GM18870 (cell line): ENCODE results near the gene CTNNBL1.

ENCODE experiments used
- ATAC-seq: cut with Tn5 transposase; IDR thresholded peaks from one replicate; pipeline ENCODE4 v1.9.1; 2021; ENCODE audit warnings: moderate library complexity; ENCODE audit not compliant: unreplicated experiment

Gene CTNNBL1

DNA sequence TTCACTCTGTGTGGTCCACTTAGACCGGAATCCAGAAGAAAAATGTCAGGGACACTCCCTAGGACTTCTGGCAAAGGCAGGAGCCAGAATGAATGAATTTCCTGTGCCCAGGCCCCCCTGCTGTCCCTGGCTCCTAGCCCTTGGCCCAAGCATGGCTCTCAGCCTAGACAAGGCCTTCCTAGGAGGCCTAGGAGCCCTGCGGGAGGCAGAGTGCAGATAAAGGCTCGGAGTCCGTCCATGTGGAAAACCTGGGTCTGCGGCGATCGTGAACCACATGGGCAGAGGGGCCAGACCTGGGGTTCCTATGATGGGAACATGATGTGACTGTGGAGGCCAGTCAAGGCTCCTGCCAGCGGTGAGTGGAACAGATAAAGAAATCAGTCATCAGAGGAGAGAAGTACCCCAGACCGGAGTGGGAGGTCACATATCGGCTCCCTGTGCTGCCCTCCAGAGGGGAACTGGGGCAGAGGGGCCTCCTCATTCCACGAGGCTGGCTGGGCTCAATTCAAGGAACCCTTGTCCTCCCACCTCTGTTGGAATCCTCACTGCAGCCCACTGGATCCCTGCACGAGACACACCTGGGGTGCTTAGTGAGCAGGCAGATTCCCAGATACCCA, 203.2 kb downstream of the CTNNBL1 start:
- ATAC-seq, result no peak

DNA sequence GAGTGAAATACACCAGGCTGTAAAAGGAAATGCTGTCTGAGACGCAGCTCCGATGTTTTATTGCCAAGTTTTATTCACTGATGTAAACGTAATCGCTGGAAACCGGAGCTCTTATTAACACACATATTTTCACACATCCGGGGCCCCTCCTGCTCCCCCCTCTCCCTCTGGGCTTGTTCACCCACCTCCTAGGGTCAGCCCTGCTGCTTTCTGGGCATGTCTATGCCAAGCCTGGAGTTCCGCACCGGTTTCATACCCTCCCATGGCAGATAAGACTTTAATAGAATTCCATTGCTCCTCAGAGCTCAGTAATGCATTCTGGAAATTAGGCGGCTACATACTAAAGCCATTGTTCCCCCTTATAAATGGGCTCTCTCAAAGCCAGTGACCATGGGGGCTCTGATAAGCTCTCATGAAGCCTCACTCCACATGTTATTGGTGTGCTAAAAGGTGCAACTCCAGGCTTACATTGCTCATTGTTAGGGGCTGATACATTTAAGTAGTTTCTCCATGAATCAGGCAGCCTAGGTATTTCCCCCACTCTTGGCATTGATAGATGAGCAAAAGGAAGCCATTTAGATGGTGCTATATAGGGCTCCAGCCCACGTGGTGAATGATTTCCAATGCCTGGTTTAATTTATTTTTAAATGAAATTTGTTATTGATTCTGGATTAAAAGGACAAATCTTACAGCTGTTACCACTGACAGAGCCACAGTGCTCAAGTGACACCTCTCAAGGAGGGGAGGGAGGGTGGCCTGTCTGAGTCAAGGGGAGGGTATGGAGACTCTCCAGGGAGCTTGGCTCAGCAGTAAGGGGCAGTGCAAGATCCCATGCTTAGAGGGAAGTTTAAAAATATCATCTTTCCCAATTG, 204.6 kb downstream of the CTNNBL1 start:
- ATAC-seq, result no peak

DNA sequence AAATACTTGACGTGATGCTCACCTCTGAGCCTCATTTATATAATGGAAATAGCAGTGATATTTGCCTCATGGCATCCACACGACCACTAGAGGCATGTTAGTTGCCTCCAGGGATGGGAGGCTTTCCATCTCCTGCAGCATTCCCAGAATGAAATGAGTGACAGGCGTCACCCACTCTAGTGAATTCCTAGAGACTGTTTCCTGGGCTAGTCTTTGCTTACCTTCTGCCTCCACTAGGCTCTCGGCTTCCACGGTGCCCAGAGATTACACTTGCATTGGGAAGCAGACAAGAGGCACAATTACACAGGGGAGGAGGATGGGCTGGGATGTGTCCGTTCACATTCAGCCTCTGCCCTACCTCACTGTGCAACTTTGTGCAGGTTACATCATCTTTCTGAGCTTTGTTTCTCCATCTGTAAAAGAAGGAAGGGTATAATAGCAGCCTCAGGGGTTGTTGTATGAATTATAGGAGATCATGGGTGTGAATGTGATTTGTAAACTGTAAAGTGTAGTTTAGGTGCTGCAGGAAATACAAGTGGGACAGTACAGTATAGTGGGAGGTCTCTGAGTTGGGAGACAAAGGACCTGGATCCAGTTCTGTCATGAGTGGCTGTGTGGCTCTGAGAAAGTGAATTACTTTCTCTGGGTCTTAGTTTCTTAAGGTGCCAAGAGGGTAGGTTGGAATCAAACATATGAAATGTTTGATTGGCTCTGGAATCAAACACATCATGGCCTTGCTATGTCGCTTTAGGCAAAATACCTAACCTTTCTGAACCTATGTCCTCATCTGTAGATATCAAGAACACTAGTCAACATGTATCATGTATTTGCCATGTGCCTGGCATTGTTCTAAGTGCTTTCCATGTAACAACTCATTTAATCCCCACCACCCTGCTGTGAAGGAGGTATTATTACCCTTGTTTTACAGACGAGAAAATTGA, 205.5 kb downstream of the CTNNBL1 start:
- no peak for ATAC-seq

DNA sequence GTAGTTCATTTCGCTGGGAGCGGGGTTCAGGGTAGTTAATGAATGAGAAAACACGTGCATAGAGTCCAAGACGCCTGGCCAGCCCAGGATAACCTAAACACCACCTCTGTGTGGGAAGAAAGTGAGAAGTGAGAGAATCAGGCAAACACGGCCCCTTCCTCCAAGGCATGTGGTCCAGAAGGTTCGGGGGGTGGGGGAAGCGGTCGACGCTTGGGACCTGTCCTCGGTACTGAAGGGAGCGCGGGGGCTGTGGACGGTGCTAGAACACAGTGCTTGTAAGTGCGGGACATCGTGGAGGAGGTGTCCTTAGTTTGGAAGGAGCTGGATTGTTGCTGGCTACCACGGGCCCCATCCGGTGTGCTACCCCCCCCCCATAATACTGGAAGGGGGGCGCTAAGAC, 207.4 kb downstream of the CTNNBL1 start:
- no peak for ATAC-seq

DNA sequence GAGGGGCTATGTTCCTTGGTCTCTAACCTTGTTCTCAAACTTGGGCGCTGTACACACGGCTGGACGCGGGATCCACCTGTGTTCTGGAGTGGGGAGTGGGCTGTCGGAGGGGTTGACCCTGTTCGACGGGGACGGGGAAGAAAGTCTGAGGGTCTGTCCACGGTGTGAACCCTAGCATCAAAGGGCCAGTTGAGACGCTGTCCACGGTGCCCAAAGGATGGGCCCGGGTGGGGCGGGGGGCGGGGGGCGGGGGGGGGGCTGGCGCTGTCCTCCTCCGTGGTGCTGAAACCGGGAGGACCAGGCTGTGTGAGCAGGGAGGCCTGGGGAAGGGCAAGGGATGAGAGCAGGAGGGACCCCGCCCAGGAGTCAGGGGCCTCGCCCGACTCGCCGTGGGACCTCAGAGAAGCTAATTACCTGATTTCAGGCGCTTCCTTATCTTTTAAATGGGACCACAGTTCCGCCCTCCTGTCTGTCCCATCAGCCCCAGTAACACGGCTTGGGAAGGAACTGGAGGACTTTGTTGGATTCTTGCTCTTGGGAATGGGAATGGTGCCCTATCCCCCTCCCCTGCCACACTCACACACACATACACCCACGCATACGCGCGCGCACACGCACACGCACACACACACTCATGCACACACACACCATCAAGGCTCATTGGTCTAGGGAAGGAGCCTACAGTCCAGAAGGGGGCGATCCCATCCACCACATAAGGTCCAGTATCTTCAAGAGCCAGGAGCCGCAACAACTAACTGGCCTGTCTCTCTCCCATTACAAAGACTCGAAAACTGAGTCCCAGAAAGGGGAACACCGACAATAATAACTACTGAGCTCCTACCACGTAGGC, 208.0 kb downstream of the CTNNBL1 start:
- no peak for ATAC-seq

DNA sequence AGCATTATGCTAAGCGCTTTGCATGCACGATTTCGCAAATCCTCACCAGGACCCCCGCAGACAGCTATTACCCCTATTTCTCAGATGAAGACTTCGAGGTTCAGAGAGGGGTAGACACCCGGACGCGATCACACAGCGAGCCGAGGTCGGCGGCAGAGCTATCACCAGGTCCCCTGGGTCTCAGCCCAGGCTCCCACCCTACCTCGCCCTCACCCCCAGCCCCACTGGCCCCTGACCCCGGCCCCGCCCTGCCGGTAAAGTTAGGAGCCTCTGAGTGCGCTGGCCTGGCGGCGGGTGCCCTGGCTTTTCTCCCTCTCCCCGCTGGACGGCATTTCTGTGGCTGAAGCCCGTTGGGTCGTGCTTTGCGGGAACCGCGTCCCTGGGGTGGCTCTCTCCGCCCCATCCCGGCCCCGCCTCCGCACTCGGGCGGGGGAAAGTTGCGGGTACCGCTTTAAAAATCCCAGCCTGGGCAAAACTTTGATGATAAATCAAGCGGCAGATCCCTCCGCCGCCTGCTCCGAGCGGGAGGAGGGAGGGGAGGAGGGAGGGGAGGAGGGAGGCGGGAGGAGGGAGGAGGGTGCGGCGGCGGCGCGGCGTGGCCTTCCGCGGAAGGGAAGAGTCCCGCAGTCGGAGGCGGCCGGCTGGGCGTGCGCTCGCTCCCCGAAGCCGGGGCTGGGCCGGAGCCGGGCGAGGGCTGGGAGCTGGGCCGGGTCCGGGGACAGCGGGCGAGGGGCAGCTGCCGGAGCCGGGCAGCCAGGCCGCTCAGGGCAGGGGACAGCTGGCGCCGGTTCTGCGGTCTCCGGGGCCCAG, 208.9 kb downstream of the CTNNBL1 start, which contains the start of gene VSTM2L:
TSS of gene VSTM2L (plus strand) at position 624 of the 810 bp plus-strand sequence. CDS start 224 bp downstream, outside the sequence.
- ATAC-seq, result no peak

DNA sequence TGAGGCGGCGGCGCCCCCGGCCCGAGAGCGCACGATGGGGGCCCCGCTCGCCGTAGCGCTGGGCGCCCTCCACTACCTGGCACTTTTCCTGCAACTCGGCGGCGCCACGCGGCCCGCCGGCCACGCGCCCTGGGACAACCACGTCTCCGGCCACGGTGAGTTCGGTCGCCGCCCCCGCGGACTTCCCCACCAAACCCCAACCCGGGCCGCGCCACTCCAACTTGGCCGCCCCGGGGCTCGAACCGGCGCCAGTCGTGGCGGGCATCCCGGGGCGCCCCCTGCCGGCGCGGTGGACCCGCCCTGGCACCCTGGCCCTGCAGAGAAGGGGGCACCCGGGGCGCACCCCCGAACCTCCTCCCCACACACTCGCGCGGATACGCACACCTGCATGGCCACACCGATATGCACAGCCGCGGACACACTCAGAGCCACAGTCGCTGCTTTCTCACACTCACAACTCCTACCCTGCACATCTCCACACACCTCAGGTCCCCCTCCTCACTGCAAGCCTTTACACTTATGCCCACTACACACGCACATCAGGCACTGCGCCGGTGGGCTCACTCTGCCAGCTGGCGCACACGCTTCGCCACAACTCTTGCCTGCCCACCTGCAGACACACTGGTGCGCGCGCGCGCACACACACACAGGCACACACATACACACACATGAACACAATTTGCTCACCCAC, 209.6 kb downstream of the CTNNBL1 start:
- ATAC-seq, result no peak

DNA sequence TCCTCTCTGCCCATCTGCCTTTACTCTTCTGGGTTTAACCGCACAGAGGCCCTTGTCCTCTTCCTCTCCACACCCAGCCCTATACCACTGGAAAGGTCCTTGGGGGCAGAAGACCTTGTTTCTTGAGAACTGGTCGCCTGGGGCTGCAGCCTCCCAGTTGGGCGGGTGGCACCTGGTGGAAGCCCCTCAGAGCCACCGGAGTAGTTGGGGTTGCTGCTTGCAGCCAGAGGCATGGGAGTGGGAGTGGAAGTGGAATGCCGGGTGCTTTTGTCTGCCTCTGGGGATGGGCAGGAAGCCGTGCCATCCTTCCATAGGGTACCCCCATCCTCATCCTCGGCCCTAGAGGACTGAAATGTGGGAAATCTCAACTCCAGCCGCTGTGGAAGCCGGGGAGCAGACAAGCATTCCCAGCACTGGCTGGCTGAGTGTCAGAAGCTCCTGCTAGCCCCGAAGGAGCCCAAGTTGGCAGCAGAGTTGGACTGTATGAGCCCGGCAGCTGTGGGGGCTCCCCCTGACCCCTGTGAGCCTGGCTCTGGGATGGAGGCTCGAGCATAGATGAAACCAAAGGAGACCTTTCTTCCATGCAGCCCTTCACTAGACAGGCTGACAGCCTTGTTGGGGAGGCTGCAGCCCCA, 210.3 kb downstream of the CTNNBL1 start:
- no peak for ATAC-seq

DNA sequence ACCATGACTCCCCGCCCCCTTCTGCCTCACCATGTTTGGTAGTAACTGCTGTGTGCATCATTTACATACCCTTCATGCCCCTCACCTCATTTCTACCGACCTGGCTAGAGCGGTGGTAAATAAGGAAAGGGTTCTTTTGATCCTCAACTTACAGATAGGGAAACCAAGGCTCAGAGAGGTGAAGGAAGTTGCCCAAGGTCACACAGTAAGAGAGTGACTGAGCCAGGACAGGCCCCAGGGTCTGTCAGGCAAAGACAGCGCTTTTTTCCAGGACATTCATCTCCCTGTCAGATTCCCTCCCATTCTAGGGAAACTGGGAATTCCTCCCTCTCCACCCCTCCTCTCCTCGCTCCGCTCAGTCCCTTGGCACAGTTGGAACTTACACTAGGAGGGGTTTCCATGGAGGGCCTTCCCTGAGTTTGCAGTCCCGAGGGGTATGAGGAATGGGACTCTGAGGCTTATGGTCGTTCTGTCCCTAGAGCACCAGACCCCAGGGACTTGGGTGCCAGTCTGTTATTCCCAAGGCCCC, 211.1 kb downstream of the CTNNBL1 start:
- ATAC-seq, result no peak

DNA sequence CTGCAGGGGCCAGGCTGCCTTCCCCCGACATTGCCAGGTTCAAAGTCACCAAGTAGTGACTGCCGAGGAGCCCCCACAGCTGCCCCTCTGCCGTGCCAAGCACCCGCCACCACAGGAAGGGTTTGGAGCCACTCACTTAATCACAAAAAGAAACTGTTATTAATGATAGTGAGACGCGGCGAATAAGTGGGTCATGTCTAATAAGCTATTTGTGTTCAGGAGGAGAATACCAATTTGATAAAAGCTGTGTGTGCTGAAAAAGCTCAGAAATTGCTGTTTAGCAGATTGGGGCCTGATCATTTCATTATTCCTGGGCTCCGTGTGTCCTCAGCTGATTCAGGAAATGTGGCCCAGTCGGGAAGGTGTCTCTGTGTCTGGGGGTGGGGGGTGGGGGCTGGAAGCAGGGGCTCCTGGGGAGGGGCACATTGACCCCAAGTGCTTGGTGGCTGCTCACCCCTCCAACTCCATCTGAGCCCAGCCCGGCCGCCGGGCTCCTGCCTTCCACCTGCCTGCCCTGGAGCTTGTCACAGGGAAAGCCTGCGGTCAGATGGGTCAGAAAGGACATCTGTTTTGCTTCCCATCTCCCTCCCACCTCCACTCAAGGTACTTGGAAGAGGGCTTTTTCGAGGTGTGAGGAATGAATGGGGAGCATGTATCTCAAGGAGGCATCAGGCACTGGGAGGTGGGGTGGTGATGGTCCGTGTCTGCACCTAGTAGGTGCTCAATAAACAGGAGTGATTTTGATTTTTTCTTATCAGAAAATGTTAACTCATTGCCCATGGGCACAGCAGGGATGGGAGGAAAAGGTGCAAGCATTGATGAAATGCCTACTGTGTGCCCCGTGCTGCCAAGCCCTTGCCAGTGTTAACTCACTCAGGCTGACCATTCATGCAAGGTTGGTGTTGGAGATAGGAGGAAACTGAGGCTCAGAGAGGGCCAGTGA, 212.1 kb downstream of the CTNNBL1 start:
- ATAC-seq, result no peak

DNA sequence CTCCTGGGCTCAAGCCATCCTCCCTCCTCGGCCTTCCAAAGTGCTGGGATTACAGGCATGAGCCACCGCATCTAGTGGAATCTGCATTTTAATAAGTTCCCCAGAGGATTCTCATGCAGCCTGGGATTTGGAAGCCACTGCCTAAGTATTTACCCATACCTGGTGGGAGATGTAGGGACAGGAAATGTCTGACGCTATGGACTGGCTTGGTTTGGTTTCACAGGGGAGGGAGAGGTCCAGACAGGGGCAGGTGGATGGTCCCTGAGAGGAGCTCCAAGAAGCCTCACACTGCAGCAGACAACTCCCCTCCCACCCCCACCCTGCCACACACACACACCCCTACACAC, 213.5 kb downstream of the CTNNBL1 start:
- ATAC-seq, result no peak

DNA sequence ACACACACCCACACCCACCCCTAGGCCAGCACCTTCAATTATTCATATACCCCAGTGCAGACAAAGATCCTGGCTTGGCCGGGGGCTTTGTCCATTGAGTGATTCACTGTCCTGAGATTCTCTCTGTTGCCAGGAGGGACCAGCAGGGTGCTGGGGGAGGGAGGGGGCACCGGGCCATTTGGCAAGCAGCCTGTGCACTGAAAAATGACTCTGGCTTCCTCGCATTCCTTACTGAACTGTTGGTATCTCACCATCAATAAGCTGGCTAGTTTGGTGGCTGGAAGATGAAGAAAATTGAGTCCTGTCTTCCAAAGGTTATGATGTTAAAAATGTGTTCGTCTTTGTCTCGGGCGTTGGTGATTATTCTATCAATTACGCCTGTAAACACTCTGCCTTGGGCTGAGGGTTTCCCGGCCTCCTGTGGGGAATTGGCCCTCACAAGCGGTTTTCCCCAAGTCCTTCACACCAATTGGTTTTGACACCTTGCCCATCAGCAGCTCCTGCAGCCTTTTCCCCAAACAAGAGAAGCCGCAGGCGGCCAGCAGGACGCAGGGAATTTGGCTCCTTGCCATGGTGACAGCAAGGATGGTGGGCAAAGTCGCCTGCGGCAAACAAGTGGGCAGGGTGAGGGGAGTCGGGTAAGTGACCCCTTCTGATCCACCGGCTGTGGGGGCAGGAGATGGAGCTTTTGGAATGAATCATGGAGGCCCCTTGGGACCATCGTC, 214.0 kb downstream of the CTNNBL1 start:
- no peak for ATAC-seq

DNA sequence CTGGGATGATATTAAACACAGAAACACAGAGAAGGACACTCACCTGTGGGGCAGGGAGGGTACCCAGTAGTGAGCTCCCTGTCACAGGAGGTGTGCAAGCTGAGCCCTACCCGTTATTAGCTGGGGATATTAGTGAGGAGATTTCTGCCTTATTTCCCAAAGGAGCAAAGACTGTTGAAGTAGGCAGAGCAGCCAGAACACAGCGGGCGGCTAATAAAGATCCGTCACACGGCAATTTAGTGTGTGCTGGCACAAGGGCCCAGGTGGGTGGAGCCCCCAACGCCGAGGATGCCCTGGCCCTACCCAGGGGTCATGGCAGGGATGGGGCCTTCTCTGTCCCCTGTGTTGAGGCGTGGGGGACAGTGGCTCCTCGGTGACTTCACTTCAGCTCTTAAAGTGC, 217.4 kb downstream of the CTNNBL1 start:
- no peak for ATAC-seq

DNA sequence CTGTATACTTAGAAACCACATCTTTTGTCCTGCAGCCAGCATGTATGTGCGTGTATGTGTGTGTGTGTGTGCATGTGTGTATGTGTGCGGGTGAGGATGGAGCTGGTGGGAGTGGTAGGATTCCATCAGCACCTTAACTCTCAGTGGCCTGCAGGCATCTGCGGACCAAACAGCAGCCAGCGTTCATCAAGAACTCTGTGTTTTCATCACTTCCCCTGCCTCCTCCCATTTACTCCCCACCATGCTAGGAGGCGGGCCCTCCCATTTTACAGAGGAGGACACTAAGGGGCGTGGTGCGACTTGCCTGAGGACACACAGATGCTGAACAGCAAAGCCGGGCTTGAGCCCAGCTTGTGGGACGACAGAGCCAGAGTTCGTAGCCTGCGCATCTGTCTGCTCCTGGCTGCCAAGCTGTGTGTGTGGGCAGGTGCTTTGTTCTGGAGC, 218.0 kb downstream of the CTNNBL1 start:
- no peak for ATAC-seq

DNA sequence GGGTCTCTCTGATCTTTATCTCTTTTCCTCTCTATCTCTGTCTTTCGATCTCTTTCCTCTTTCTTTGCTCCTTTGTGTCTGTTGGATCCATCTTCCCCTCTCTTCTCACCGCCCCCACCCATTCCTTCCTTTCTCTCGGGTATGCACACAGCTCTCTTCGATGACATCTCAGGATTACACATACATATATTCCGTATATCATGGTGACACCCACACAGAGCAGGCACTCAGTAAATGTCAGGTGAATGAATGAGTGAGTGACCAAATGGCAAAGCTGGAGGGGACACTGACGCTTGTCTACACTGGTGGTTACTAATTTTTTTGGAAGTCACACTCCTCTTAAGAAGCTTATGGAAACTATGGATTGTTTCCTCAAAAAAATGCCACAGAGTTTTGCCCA, 219.0 kb downstream of the CTNNBL1 start:
- ATAC-seq, result no peak

DNA sequence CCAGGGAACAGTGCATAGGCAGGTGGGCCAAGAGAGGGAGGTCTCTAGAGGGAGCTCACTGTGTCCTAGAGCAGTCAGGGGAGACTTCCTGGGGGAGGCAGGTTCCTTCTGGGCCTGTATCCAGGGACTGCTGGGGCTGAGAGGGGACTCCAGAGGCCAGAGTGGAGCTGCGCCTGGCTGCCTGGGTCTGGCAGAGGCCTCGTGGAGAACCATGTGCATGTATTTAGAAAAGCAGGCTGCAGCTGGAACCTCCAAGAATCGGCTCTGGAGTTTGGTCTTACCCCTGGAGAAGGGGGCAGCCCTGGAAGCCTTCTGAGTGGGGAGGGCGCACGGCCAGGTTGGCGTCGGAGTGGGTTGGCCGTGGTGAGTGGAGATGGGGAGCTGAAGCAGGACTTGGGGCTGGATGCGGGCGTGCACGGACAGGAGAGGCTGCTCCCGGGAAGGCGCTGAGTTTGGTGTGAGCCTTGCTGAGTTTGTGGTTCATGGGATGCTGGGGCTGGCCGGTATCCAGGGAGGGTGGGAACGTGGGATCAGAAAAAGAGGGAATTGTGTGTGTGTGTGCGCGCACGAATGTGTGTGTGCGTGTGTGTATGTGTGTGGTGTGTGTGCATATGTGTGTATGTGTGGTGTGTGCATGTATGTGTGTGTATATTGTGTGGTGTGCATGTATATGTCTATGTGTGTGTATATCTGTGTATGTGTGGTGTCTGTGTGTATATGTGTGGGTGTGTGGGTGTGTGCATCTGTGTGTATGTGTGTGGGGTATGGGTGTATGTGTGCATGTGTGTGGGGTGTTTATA, 219.9 kb downstream of the CTNNBL1 start:
- no peak for ATAC-seq
